Esophagus squamous epithelium (tissue), 4 donors: Measurements from ENCODE around the gene INSM1.

ENCODE experiments used
- POLR2A ChIP-seq, 4 donors: fragments of 450-650 bp; IDR thresholded peaks; one replicate each; pipeline ENCODE4 v1.6.1; 2017; ENCODE audit warnings: antibody characterized with exemption in 4 of 4, mild to moderate bottlenecking in 4 of 4, moderate library complexity in 3 of 4
- TF ChIP-seq, protein P1 (sequence below), 6 experiments: fragments of 450-650 bp in 4 of 6; fragments of 200-600 bp in 2 of 6; sonication (generic) in 2 of 6; IDR thresholded peaks; one replicate each; pipeline ENCODE4 v1.5.1; 2016 to 2019; ENCODE audit warnings: antibody characterized with exemption in 6 of 6, mild to moderate bottlenecking in 4 of 6, moderate library complexity in 4 of 6

DNA sequence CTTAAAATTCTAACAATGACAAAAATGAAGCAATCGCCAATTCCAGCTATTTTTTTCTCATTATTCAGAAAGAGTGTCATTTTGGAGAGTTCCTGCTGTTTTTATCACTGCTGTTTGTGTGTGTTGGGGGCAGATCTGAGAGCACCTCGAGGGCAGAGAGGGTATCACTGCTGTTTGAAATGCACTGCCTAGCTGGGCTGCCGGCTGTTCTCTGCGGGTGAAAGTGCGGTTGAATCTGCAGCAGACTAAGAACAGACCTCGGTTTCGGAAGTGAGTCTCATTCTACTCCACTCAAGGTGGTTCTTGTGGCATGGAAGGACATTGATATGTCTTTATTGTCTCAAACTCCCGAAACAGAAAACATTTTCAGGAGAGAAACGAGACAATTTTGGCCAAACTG is 18.3 kb downstream of the INSM1 start:
- TF ChIP-seq, protein P1, sequence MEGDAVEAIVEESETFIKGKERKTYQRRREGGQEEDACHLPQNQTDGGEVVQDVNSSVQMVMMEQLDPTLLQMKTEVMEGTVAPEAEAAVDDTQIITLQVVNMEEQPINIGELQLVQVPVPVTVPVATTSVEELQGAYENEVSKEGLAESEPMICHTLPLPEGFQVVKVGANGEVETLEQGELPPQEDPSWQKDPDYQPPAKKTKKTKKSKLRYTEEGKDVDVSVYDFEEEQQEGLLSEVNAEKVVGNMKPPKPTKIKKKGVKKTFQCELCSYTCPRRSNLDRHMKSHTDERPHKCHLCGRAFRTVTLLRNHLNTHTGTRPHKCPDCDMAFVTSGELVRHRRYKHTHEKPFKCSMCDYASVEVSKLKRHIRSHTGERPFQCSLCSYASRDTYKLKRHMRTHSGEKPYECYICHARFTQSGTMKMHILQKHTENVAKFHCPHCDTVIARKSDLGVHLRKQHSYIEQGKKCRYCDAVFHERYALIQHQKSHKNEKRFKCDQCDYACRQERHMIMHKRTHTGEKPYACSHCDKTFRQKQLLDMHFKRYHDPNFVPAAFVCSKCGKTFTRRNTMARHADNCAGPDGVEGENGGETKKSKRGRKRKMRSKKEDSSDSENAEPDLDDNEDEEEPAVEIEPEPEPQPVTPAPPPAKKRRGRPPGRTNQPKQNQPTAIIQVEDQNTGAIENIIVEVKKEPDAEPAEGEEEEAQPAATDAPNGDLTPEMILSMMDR (IDR thresholded peaks at IDR 0.05), result no peak
- TF ChIP-seq POLR2A (IDR thresholded peaks at IDR 0.05), result no peak
